ENCODE measurements around the gene LCE1E. TPM values are rescaled to one million over a fixed set of nuclear protein-coding genes. Genes with fewer than 3 reads are reported as not detected.

Gene LCE1E
- total RNA-seq, 1 donor from 2014 or later = not detected

DNA sequence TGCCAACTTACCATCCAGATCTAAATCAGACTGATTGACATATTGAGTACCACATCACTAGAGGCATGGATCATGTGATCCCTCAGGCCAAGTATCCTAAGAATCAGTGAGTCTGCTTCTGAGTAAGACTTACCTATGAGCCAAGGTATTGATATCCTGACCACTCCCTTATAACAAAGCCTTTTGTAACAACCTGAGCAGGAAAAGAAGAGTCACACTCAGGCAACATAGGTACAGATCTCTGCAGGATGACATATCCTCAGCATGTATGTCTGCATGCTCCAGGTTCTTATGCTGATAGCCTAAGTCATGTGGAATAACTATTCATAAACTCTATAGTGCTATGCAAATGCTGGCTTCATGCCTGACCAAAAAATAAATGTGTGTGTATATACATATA lies 38.9 kb downstream of the LCE1E start:
- CTCF ChIA-PET = no interaction called here
- H3K4me3 Mint-ChIP-seq = no peak overlapping the region
- H3K27me3 Mint-ChIP-seq = peaks cover 22% of the 10 kb centered on the region
- H3K9me3 Mint-ChIP-seq = no peaks in the 10 kb centered on the region
- ATAC-seq (ENCODE audit: low read depth) = no peak
- intact Hi-C loops (cut with micrococcal nuclease) = no loop called here
- no peak overlapping the region for H3K27ac Mint-ChIP-seq
- H3K4me1 Mint-ChIP-seq = peaks cover 4% of the 10 kb centered on the region
- DNase-seq = no peak
- TF ChIP-seq, protein P1, sequence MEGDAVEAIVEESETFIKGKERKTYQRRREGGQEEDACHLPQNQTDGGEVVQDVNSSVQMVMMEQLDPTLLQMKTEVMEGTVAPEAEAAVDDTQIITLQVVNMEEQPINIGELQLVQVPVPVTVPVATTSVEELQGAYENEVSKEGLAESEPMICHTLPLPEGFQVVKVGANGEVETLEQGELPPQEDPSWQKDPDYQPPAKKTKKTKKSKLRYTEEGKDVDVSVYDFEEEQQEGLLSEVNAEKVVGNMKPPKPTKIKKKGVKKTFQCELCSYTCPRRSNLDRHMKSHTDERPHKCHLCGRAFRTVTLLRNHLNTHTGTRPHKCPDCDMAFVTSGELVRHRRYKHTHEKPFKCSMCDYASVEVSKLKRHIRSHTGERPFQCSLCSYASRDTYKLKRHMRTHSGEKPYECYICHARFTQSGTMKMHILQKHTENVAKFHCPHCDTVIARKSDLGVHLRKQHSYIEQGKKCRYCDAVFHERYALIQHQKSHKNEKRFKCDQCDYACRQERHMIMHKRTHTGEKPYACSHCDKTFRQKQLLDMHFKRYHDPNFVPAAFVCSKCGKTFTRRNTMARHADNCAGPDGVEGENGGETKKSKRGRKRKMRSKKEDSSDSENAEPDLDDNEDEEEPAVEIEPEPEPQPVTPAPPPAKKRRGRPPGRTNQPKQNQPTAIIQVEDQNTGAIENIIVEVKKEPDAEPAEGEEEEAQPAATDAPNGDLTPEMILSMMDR (IDR thresholded peaks at IDR 0.05) = no peak
- POLR2A ChIA-PET = no interaction called here
- no peaks in the 10 kb centered on the region for H3K36me3 Mint-ChIP-seq (ENCODE audit: low read depth)

- Mint-ChIP-seq H3K36me3 (ENCODE audit: low read depth) (no peaks in the 10 kb centered on the region), H3K27me3 (peaks cover 28% of the 10 kb centered on the region), H3K4me3 (no peak within 1 kb of the TSS), H3K9me3 (no peaks in the 10 kb centered on the region), H3K27ac (no peak within 1 kb of the TSS), H3K4me1 (no peaks in the 10 kb centered on the region)
- TF ChIP-seq, protein P1 (IDR thresholded peaks at IDR 0.05) = no peak
- POLR2A ChIA-PET = no interaction called here
- ATAC-seq (ENCODE audit: low read depth) (no peak), DNase-seq (no peak)
- CTCF ChIA-PET = no interaction called here
- intact Hi-C loops (cut with micrococcal nuclease) = no loop called here
Observed at GRCh38 chr1:152827173-152827572, 41.1 kb downstream of the LCE1E start, which contains the start of gene LCE1A. LCE1A (plus strand) TSS chr1:152827473; CDS start chr1:152827473, 0 bp downstream.

GRCh38 chr1:152836870-152837269 lies 50.8 kb downstream of the LCE1E start:
- POLR2A ChIA-PET = no interaction called here
- intact Hi-C loops (cut with micrococcal nuclease) = no loop called here
- Mint-ChIP-seq H3K4me3 (no peak overlapping the region), H3K27me3 (peaks cover 8% of the 10 kb centered on the region), H3K36me3 (ENCODE audit: low read depth) (no peaks in the 10 kb centered on the region), H3K9me3 (no peaks in the 10 kb centered on the region), H3K27ac (no peak overlapping the region), H3K4me1 (no peaks in the 10 kb centered on the region)
- CTCF ChIA-PET = no interaction called here
- TF ChIP-seq, protein P1 (IDR thresholded peaks at IDR 0.05) = no peak
- ATAC-seq (ENCODE audit: low read depth) (no peak), DNase-seq (no peak)

Other genes starting within 250 kb of the LCE1E start
- gene LCE3E, start 219.5 kb upstream of the LCE1E start, total RNA-seq = not detected in 2 replicates
- not detected in 2 replicates for gene LCE3D, start 205.7 kb upstream of the LCE1E start, total RNA-seq
- gene LCE3C, start 186.0 kb upstream of the LCE1E start, total RNA-seq = not detected in 2 replicates
- not detected in 2 replicates for gene LCE3B, start 172.4 kb upstream of the LCE1E start, total RNA-seq
- not detected in 2 replicates for gene LCE3A, start 163.2 kb upstream of the LCE1E start, total RNA-seq
- not detected in 2 replicates for gene LCE2D, start 122.9 kb upstream of the LCE1E start, total RNA-seq
- not detected in 2 replicates for gene LCE2C, start 111.0 kb upstream of the LCE1E start, total RNA-seq
- not detected in 2 replicates for gene LCE2B, start 100.1 kb upstream of the LCE1E start, total RNA-seq
- not detected in 2 replicates for gene LCE2A, start 87.9 kb upstream of the LCE1E start, total RNA-seq
- not detected in 2 replicates for gene LCE4A, start 78.1 kb upstream of the LCE1E start, total RNA-seq
- not detected in 2 replicates for gene KPRP, start 28.2 kb upstream of the LCE1E start, total RNA-seq
- not detected in 2 replicates for gene LCE1F, start 11.1 kb upstream of the LCE1E start, total RNA-seq
- gene LCE1D, start 10.5 kb downstream of the LCE1E start, total RNA-seq = not detected in 2 replicates
- gene LCE1C, start 20.4 kb downstream of the LCE1E start, total RNA-seq = not detected in 2 replicates
- not detected in 2 replicates for gene LCE1B, start 25.7 kb downstream of the LCE1E start, total RNA-seq
- gene LCE1A, start 41.2 kb downstream of the LCE1E start, total RNA-seq = not detected in 2 replicates
- gene LCE6A, start 56.6 kb downstream of the LCE1E start, total RNA-seq = not detected in 2 replicates
- gene LCE7A, start 73.7 kb downstream of the LCE1E start, total RNA-seq = not detected in 2 replicates
- not detected in 2 replicates for gene SMCP, start 92.1 kb downstream of the LCE1E start, total RNA-seq
- gene IVL, start 122.3 kb downstream of the LCE1E start, total RNA-seq = not detected in 2 replicates
- gene SPRR5, start 160.9 kb downstream of the LCE1E start, total RNA-seq = not detected in 2 replicates
- gene SPRR4, start 184.4 kb downstream of the LCE1E start, total RNA-seq = not detected in 2 replicates
- not detected in 2 replicates for gene SPRR1A, start 197.8 kb downstream of the LCE1E start, total RNA-seq
- not detected in 2 replicates for gene SPRR3, start 215.5 kb downstream of the LCE1E start, total RNA-seq
- gene SPRR1B, start 244.9 kb downstream of the LCE1E start, total RNA-seq = not detected in 2 replicates